ENCODE data around the gene DIPK1B. TPM values are rescaled to one million over a fixed set of nuclear protein-coding genes. Genes with fewer than 3 reads are reported as not detected.
A peak's percentile ranks its signal among the peaks of the same experiment; 100 is the strongest.

The DIPK1B gene
- total and polyA plus RNA-seq, 2 donors (not counting 3 experiments of a cell fraction or from before 2014, with no cell fraction given) = 253 to 441 TPM

DNA sequence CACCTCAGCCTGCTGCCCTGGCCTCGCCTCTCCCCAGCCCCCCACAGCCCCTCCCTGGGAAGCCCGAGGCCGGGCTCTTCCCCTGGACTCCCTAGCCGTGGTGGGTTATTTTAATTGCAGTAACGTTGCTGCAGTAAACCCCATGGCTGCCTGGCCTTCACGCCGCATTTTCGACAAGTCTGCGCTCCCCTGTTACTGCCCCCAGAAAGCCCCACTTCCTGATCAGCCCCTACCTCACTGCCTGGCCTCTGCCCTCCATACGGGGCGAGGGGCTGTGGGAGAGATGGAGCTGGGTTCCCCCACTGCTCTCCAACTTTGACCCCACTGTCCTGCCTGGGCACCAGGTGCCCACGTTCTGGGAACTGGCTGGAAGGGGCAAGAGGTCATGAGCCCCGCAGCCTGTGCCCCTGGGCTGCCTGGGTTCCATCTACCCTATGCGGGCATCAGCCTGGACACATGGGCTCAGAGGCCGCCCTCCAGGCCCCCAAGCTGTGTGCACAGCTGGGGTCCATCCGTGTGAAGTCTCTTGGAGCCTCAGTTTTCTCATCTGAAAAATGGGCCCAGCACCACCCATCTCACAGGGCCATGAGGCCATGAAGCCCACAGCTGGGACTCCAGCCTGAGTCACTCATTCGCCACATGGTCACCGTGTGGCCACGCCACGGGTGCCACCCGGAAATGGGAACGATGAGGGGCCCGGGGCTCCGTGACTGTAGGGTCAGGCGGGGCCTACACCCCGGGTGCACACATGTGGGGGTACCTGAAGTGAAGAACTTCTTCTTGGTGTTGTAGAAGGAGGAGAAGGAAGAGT, 38.2 kb upstream of the DIPK1B start:
- TF ChIP-seq FOS (IDR thresholded peaks at IDR 0.05; ENCODE audit: borderline replicate concordance, insufficient read depth, low read length) (peak; percentile 48), JUN (IDR thresholded peaks at IDR 0.05; ENCODE audit: borderline replicate concordance, insufficient read depth, insufficient read length, low read depth) (no peak), POLR2AphosphoS5 (IDR thresholded peaks at IDR 0.05; ENCODE audit: insufficient read depth, low read depth, low read length) (peak; percentile 46), CTCF (IDR thresholded peaks at IDR 0.05; ENCODE audit: extremely low read depth in 1 of 2, insufficient read depth in 1 of 2, low read depth in 1 of 2, low read length in 2 of 2) (no peak), MYC (IDR thresholded peaks at IDR 0.05; ENCODE audit: low read depth, low read length) (peak; percentile 3), EZH2 (IDR thresholded peaks at IDR 0.05; ENCODE audit: borderline replicate concordance, low read depth, low read length, severe bottlenecking) (no peak), GATA2 (IDR thresholded peaks at IDR 0.05; ENCODE audit: insufficient read depth, insufficient read length, low read depth, low read length) (peak; percentile 32), MAX (IDR thresholded peaks at IDR 0.05; ENCODE audit: insufficient read depth, insufficient read length) (peak; percentile 86), POLR2A (IDR thresholded peaks at IDR 0.05; ENCODE audit: low read depth, low read length) (peak; percentile 9)
- Histone ChIP-seq H3K4me3 (replicated peaks in 1 of 3; ENCODE audit: insufficient read depth in 1 of 3, low read depth in 1 of 3, low read length in 3 of 3) (no peak overlapping the region), H3K9me3 (replicated peaks; ENCODE audit: control insufficient read depth, insufficient read depth, low read length) (no peaks in the 10 kb centered on the region), H3K4me2 (ENCODE audit: insufficient read depth, low read length) (no peak overlapping the region), H3K27me3 (ENCODE audit: control insufficient read depth in 2 of 2, insufficient read depth in 2 of 2, low read length in 2 of 2) (no peaks in the 10 kb centered on the region), H3K79me2 (ENCODE audit: control insufficient read depth, insufficient read depth, low read length) (peaks cover 11% of the 10 kb centered on the region), H3K27ac (ENCODE audit: insufficient read depth, low read depth, low read length) (no peak overlapping the region), H3K9ac (replicated peaks; ENCODE audit: extremely low read depth, insufficient read depth, low read length) (no peak overlapping the region), H4K20me1 (replicated peaks; ENCODE audit: control insufficient read depth, extremely low read depth, insufficient read depth, low read length) (no peaks in the 10 kb centered on the region), H3K36me3 (ENCODE audit: control insufficient read depth in 2 of 2, extremely low read depth in 1 of 2, insufficient read depth in 2 of 2, low read length in 2 of 2) (peaks cover 11 to 36% of the 10 kb centered on the region in 2 experiments), H3K4me1 (ENCODE audit: control insufficient read depth, extremely low read depth, insufficient read depth, low read length) (peaks cover under 1% of the 10 kb centered on the region), H3K9me1 (replicated peaks; ENCODE audit: control insufficient read depth, extremely low read depth, insufficient read depth, low read length) (no peaks in the 10 kb centered on the region), H2AFZ (ENCODE audit: low read depth, low read length) (no peak overlapping the region)
- intact Hi-C loops (cut with micrococcal nuclease) = loop anchor here (1.0 to 5.0 kb wide), 3 partner anchors 29 to 51 kb away; partner anchors contain the start of gene DIPK1B
- dilution Hi-C loops (cut with MboI; ENCODE audit: extremely low pct_ligation_motif_present, low sequenced_read_pairs) = no loop called here
- peak; percentile 90 for FAIRE-seq
- ChIA-PET POLR2A (interaction anchor here (1.0 to 6.2 kb wide), 5 partner anchors 12 to 47 kb away, joined by 3 to 54 read pairs (median 9); partner anchors contain the start of gene EGFL7), CTCF (interaction anchor here (1.3 to 6.3 kb wide), 2 partner anchors 30 to 40 kb away, joined by 4 to 45 read pairs; no protein-coding TSS in a partner anchor)
- peak; percentile 83 for DNase-seq (ENCODE audit: low read depth, low spot score)
- no TSS peak for BruUV-seq (replicated peaks)
